NCI-H1048 (cell line): ENCODE data around the gene TNP2.

ENCODE experiments used
- DNase-seq: peaks from one replicate; lab custom pipeline; 2025; lab: John Stamatoyannopoulos, UW

Gene TNP2

GRCh38 chr16:11240636-11241473 lies 28.3 kb downstream of the TNP2 start:
- DNase-seq: no peak

GRCh38 chr16:11239644-11240632 lies 29.2 kb downstream of the TNP2 start:
- DNase-seq: no peak

- no peak for DNase-seq
Measured at GRCh38 chr16:11238272-11239202, 30.6 kb downstream of the TNP2 start.

- DNase-seq: no peak
Measured at GRCh38 chr16:11236461-11237254, 32.5 kb downstream of the TNP2 start.

GRCh38 chr16:11235703-11235991 lies 33.5 kb downstream of the TNP2 start:
- no peak for DNase-seq

- DNase-seq: no peak
Measured at GRCh38 chr16:11234884-11235702, 34.0 kb downstream of the TNP2 start.

GRCh38 chr16:11233727-11234376 lies 35.3 kb downstream of the TNP2 start:
- no peak for DNase-seq

- DNase-seq: no peak
Measured at GRCh38 chr16:11232852-11233726, 36.0 kb downstream of the TNP2 start.

- no peak for DNase-seq
Measured at GRCh38 chr16:11232302-11232851, 36.7 kb downstream of the TNP2 start.

GRCh38 chr16:11231367-11231970 lies 37.7 kb downstream of the TNP2 start:
- DNase-seq: no peak

- DNase-seq: no peak
Measured at GRCh38 chr16:11229906-11230305, 39.2 kb downstream of the TNP2 start.

GRCh38 chr16:11229432-11229831 lies 39.7 kb downstream of the TNP2 start:
- DNase-seq: no peak

GRCh38 chr16:11225677-11226549 lies 43.2 kb downstream of the TNP2 start:
- DNase-seq: no peak

GRCh38 chr16:11224894-11225676 lies 44.0 kb downstream of the TNP2 start:
- DNase-seq: no peak

- no peak for DNase-seq
Measured at GRCh38 chr16:11224096-11224893, 44.8 kb downstream of the TNP2 start.
